ENCODE data around the gene MYADML2.

MYADML2 gene

DNA sequence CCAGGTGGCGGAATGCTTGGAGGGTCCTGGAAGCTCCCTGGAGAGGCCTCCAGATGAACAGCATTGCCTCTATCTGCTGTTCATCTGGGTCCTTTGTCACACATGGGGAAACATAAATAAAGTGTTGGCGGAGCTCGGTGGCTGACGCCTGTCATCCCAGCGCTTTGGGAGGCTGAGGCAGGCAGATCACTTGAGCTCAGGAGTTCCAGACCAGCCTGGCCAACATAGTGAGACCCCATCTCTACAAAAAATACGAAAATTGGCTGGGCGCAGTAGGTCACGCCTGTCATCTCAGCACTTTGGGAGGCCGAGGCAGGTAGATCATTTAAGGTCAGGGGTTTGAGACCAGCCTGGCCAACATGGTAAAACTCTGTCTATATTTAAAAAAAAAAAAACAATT, 2.2 kb downstream of the MYADML2 start:
- Histone ChIP-seq H2AFZ (ENCODE audit: low read depth, low read length, severe bottlenecking) (no peak overlapping the region), H3K79me2 (ENCODE audit: insufficient read depth, low read length) (peaks cover 16% of the 10 kb centered on the region), H3K9me3 (ENCODE audit: insufficient read depth, low read length) (no peaks in the 10 kb centered on the region), H3K36me3 (ENCODE audit: low read length) (no peaks in the 10 kb centered on the region), H3K27me3 (ENCODE audit: low read length) (no peaks in the 10 kb centered on the region), H3F3A (ENCODE audit: insufficient read depth) (peaks cover 38% of the 10 kb centered on the region), H3K4me2 (ENCODE audit: low read depth, low read length, poor library complexity, severe bottlenecking) (peak overlapping the region; percentile 63), H3K27ac (ENCODE audit: low read depth, low read length) (peak overlapping the region; percentile 98), H4K20me1 (ENCODE audit: low read depth, low read length) (no peaks in the 10 kb centered on the region), H3K9me2 (replicated peaks; ENCODE audit: insufficient read depth, low read length) (no peaks in the 10 kb centered on the region), H3K4me3 (ENCODE audit: insufficient read depth, low read length, poor library complexity, severe bottlenecking) (no peak overlapping the region), H3K9ac (ENCODE audit: low read length) (peak overlapping the region; percentile 66)
- TF ChIP-seq EZH2phosphoT487 (conservative IDR thresholded peaks at IDR 0.05; ENCODE audit: low read length) = no peak
- TF ChIP-seq, protein P1, sequence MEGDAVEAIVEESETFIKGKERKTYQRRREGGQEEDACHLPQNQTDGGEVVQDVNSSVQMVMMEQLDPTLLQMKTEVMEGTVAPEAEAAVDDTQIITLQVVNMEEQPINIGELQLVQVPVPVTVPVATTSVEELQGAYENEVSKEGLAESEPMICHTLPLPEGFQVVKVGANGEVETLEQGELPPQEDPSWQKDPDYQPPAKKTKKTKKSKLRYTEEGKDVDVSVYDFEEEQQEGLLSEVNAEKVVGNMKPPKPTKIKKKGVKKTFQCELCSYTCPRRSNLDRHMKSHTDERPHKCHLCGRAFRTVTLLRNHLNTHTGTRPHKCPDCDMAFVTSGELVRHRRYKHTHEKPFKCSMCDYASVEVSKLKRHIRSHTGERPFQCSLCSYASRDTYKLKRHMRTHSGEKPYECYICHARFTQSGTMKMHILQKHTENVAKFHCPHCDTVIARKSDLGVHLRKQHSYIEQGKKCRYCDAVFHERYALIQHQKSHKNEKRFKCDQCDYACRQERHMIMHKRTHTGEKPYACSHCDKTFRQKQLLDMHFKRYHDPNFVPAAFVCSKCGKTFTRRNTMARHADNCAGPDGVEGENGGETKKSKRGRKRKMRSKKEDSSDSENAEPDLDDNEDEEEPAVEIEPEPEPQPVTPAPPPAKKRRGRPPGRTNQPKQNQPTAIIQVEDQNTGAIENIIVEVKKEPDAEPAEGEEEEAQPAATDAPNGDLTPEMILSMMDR (IDR thresholded peaks at IDR 0.05; ENCODE audit: insufficient read depth, low read length, poor library complexity, severe bottlenecking) = no peak

DNA sequence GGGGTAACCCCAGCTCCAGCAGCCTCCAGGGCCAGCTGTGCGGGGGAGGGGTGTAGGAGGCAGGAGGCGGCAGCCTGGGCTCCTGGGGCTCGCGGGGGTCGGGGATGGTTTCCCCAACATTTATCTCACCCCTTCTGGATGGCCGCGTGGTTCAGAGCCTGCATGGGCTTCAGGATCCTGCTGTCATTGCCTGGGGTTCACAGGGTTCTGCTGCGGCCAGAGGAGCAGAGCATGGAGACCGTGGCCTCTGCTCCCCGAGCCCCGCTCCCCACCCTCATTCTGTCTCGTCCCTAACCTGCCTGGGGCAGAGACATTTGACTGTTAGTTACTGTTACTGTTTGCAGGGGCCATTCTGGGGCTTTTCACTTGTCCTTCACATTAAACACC, 4.9 kb downstream of the MYADML2 start:
- Histone ChIP-seq H3K9me3 (ENCODE audit: insufficient read depth, low read length) (no peaks in the 10 kb centered on the region), H2AFZ (ENCODE audit: low read depth, low read length, severe bottlenecking) (no peak overlapping the region), H3K79me2 (ENCODE audit: insufficient read depth, low read length) (peaks cover 22% of the 10 kb centered on the region), H4K20me1 (ENCODE audit: low read depth, low read length) (no peaks in the 10 kb centered on the region), H3K4me3 (ENCODE audit: insufficient read depth, low read length, poor library complexity, severe bottlenecking) (peak overlapping the region; percentile 37), H3K4me2 (ENCODE audit: low read depth, low read length, poor library complexity, severe bottlenecking) (peak overlapping the region; percentile 63), H3K9me2 (replicated peaks; ENCODE audit: insufficient read depth, low read length) (no peaks in the 10 kb centered on the region), H3K36me3 (ENCODE audit: low read length) (no peaks in the 10 kb centered on the region), H3F3A (ENCODE audit: insufficient read depth) (peaks cover 50% of the 10 kb centered on the region), H3K27me3 (ENCODE audit: low read length) (no peaks in the 10 kb centered on the region), H3K27ac (ENCODE audit: low read depth, low read length) (peak overlapping the region; percentile 98), H3K9ac (ENCODE audit: low read length) (peak overlapping the region; percentile 73)
- no peak for TF ChIP-seq EZH2phosphoT487 (conservative IDR thresholded peaks at IDR 0.05; ENCODE audit: low read length)
- TF ChIP-seq, protein P1 (IDR thresholded peaks at IDR 0.05; ENCODE audit: insufficient read depth, low read length, poor library complexity, severe bottlenecking) = no peak

DNA sequence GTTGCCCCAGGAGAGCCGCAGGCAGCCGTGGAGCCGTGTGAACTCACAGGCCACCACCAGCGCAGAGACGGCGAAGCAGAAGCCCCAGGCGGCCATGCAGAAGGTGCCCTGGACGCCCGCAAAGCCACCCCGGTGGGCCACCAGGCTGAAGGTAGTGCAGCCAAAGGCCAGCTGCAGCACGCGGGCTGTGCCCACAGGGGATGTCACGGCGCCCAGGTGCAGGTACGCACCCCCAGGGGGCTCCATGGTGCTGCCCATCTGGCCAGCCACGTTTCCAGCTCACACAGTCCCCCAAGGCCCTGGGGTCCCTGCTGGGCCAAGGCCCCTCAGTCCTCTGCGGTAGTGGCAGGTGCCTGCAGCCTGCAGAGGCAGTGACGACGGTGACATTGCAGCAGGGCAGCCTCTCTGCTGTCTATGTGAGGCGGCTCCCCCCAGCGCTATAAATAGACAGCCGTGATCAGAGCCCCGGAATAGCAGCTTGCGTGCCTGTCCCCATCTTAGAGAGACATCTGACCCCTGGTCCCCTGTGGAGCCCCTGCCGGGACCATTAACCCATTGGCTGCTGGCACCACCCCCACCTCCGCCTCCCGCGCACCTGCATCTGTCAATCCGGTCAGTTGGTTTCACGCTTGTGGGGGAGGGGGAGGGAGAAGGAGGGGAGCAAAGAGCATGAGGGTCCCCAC, 5.4 kb downstream of the MYADML2 start:
- TF ChIP-seq, protein P1 (IDR thresholded peaks at IDR 0.05; ENCODE audit: insufficient read depth, low read length, poor library complexity, severe bottlenecking) = no peak
- TF ChIP-seq EZH2phosphoT487 (conservative IDR thresholded peaks at IDR 0.05; ENCODE audit: low read length) = no peak
- Histone ChIP-seq H3K9me2 (replicated peaks; ENCODE audit: insufficient read depth, low read length) (no peaks in the 10 kb centered on the region), H4K20me1 (ENCODE audit: low read depth, low read length) (no peaks in the 10 kb centered on the region), H2AFZ (ENCODE audit: low read depth, low read length, severe bottlenecking) (no peak overlapping the region), H3K9ac (ENCODE audit: low read length) (peak overlapping the region; percentile 73), H3F3A (ENCODE audit: insufficient read depth) (peaks cover 50% of the 10 kb centered on the region), H3K27ac (ENCODE audit: low read depth, low read length) (peak overlapping the region; percentile 98), H3K4me2 (ENCODE audit: low read depth, low read length, poor library complexity, severe bottlenecking) (peak overlapping the region; percentile 63), H3K79me2 (ENCODE audit: insufficient read depth, low read length) (peaks cover 25% of the 10 kb centered on the region), H3K9me3 (ENCODE audit: insufficient read depth, low read length) (no peaks in the 10 kb centered on the region), H3K27me3 (ENCODE audit: low read length) (no peaks in the 10 kb centered on the region), H3K4me3 (ENCODE audit: insufficient read depth, low read length, poor library complexity, severe bottlenecking) (peak overlapping the region; percentile 54), H3K36me3 (ENCODE audit: low read length) (no peaks in the 10 kb centered on the region)

Measured in SU-DHL-6 (cell line).